ENCODE data around the gene CYP2U1.

DNA sequence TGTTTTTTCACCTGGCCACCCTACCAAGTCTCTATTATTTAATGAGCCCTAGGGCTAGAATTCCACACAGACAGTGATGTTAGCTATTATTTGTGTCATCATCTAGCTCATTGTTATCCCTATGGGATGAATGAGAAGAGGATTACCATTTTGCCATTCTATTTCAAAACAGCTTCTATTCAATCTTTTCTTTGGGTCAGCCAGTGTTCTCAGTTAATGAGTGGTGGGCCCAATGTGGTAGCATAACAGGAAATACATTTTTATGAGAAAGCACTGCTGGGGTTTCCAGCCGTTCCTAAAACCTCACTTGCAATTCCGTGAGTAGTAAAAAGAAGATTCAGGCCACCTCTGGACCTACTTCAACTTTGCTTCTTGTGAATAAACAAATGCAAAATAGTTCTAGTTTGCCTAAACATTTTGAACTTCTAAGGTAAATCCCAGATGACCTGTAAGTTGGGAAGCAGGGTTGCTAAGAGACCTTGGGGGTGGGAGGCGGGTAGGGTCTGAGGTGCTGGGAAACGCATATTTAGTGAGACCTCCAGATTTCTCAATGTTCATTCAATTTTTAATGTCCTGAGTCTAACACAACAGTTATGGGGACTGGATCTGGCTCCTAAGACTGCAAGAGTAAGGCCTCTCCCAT, 24.8 kb upstream of the CYP2U1 start:
- TF ChIP-seq, protein P1, sequence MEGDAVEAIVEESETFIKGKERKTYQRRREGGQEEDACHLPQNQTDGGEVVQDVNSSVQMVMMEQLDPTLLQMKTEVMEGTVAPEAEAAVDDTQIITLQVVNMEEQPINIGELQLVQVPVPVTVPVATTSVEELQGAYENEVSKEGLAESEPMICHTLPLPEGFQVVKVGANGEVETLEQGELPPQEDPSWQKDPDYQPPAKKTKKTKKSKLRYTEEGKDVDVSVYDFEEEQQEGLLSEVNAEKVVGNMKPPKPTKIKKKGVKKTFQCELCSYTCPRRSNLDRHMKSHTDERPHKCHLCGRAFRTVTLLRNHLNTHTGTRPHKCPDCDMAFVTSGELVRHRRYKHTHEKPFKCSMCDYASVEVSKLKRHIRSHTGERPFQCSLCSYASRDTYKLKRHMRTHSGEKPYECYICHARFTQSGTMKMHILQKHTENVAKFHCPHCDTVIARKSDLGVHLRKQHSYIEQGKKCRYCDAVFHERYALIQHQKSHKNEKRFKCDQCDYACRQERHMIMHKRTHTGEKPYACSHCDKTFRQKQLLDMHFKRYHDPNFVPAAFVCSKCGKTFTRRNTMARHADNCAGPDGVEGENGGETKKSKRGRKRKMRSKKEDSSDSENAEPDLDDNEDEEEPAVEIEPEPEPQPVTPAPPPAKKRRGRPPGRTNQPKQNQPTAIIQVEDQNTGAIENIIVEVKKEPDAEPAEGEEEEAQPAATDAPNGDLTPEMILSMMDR (IDR thresholded peaks at IDR 0.05) = no peak
- no peak for TF ChIP-seq POLR2A (IDR thresholded peaks at IDR 0.05)
- TF ChIP-seq POLR2AphosphoS5 (IDR thresholded peaks at IDR 0.05) = no peak
- no peak for TF ChIP-seq EP300 (IDR thresholded peaks at IDR 0.05; ENCODE audit: low read depth)

Measured in transverse colon (tissue), 4 donors.